B cell (primary cell): Measurements from ENCODE around the gene SWAP70. TPM values are rescaled to one million over a fixed set of nuclear protein-coding genes. Genes with fewer than 3 reads are reported as not detected.

Experiments
- ATAC-seq: fragments of 200-7000 bp; cut with Tn5 transposase; one replicate; pipeline ENCODE4 v1.10.0; 2021; ENCODE audit warnings: low read depth, mild to moderate bottlenecking, moderate number of reproducible peaks, moderate library complexity
- CTCF ChIA-PET: fragments of 350-600 bp; sonication (Branson Sonifier 250); formaldehyde crosslinking; loops from one replicate; lab custom pipeline; 2021; ENCODE audit warnings: antibody characterized with exemption, inconsistent platforms; lab: Charles Lee
- POLR2A ChIA-PET: fragments of 350-600 bp; sonication (Branson Sonifier 250); formaldehyde crosslinking; loops from one replicate; lab custom pipeline; 2021; ENCODE audit warnings: antibody characterized with exemption; lab: Charles Lee
- DNase-seq: peaks from one replicate; pipeline ENCODE4 v3.0.0; 2013
- H2AFZ ChIP-seq: 2 replicates; pipeline ENCODE4 v1.6.1; 2012; ENCODE audit warnings: mild to moderate bottlenecking, low read depth, low read length; ENCODE audit not compliant: insufficient read depth, poor library complexity, severe bottlenecking
- H3K27ac ChIP-seq, 2 donors: 1 replicate in 1 of 2; 2 replicates in 1 of 2; pipeline ENCODE4 v1.5.1; 2012 to 2013; ENCODE audit warnings: low read length in 2 of 2, mild to moderate bottlenecking in 2 of 2, moderate library complexity in 1 of 2
- H3K27me3 ChIP-seq, 4 experiments: fragments of 200-600 bp in 1 of 4; sonication (generic) in 1 of 4; replicated peaks in 1 of 4; 1 replicate in 2 of 4; 2 replicates in 2 of 4; pipeline versions ENCODE4 v1.6.1 to v1.7.0; 2013 to 2016; ENCODE audit warnings: low read length in 3 of 4, mild to moderate bottlenecking in 2 of 4, mixed read lengths in 1 of 4, moderate library complexity in 1 of 4; ENCODE audit not compliant: insufficient read depth in 4 of 4, control insufficient read depth in 3 of 4; ENCODE audit errors: control extremely low read depth in 1 of 4
- H3K36me3 ChIP-seq, 2 experiments: replicated peaks in 1 of 2; 1 replicate in 1 of 2; 2 replicates in 1 of 2; pipeline versions ENCODE4 v1.6.1 to v1.7.1; 2013; ENCODE audit warnings: low read length in 1 of 2; ENCODE audit not compliant: insufficient read depth in 2 of 2, control insufficient read depth in 1 of 2; ENCODE audit errors: control extremely low read depth in 1 of 2, extremely low read depth in 1 of 2
- H3K4me1 ChIP-seq, 2 donors: fragments of 200-600 bp in 1 of 2; sonication (generic) in 1 of 2; 1 replicate in 1 of 2; 2 replicates in 1 of 2; pipeline versions ENCODE4 v1.5.1 to v1.6.1; 2013 to 2017; ENCODE audit warnings: low read length in 2 of 2; ENCODE audit not compliant: control insufficient read depth in 2 of 2, insufficient read depth in 2 of 2
- H3K4me2 ChIP-seq: replicated peaks from 2 replicates; pipeline ENCODE3; 2012; ENCODE audit warnings: mild to moderate bottlenecking, low read depth, low read length; ENCODE audit not compliant: poor library complexity, severe bottlenecking
- H3K4me3 ChIP-seq, 5 experiments: fragments of 200-600 bp in 1 of 5; sonication (generic) in 1 of 5; 1 replicate in 3 of 5; 2 replicates in 2 of 5; pipeline versions ENCODE4 v1.5.1 to v1.7.0; 2011 to 2016; ENCODE audit warnings: low read length in 4 of 5, mild to moderate bottlenecking in 4 of 5, low read depth in 2 of 5, control low read depth in 1 of 5, moderate library complexity in 1 of 5; ENCODE audit not compliant: insufficient read depth in 1 of 5; ENCODE audit errors: control extremely low read depth in 1 of 5, extremely low read depth in 1 of 5
- H3K79me2 ChIP-seq: fragments of 200-600 bp; sonication (generic); one replicate; pipeline ENCODE4 v1.6.0; 2016; ENCODE audit warnings: low read length; ENCODE audit not compliant: control insufficient read depth, insufficient read depth
- H3K9ac ChIP-seq: fragments of 200-600 bp; sonication (generic); 2 replicates; pipeline ENCODE4 v1.6.1; 2017; ENCODE audit warnings: mild to moderate bottlenecking, low read length, moderate library complexity
- H3K9me3 ChIP-seq, 3 donors: one replicate each; pipeline versions ENCODE4 v1.6.1 to v1.7.1; 2013; ENCODE audit warnings: low read length in 2 of 3; ENCODE audit not compliant: control insufficient read depth in 2 of 3, insufficient read depth in 1 of 3; ENCODE audit errors: control extremely low read depth in 1 of 3
- H4K20me1 ChIP-seq: 2 replicates; pipeline ENCODE4 v1.6.0; 2012; ENCODE audit warnings: mild to moderate bottlenecking, low read length; ENCODE audit not compliant: insufficient read depth, control insufficient read depth, poor library complexity, severe bottlenecking
- H3K27ac Mint-ChIP-seq: one replicate; pipeline ENCODE4 v1.8.0; 2021; ENCODE audit warnings: mixed read lengths
- H3K27me3 Mint-ChIP-seq: one replicate; pipeline ENCODE4 v1.8.0; 2021; ENCODE audit warnings: mixed read lengths
- H3K4me1 Mint-ChIP-seq: one replicate; pipeline ENCODE4 v1.8.0; 2021; ENCODE audit warnings: mixed read lengths
- H3K4me3 Mint-ChIP-seq: one replicate; pipeline ENCODE4 v1.8.0; 2021; ENCODE audit warnings: mixed read lengths
- H3K9me3 Mint-ChIP-seq: one replicate; pipeline ENCODE4 v1.8.0; 2022; ENCODE audit warnings: mixed read lengths; ENCODE audit not compliant: insufficient read depth
- EZH2 ChIP-seq: IDR thresholded peaks from 2 replicates; pipeline ENCODE4 v1.6.1; 2012; ENCODE audit warnings: borderline replicate concordance, low read depth, mild to moderate bottlenecking, moderate library complexity, low read length; ENCODE audit not compliant: insufficient read depth, poor library complexity, severe bottlenecking
- WGBS: methylation state at CpG from one replicate; pipeline ENCODE4 v1.1.5; 2013; ENCODE audit warnings: missing lambda C conversion rate; ENCODE audit not compliant: insufficient coverage; 5-methylcytosine and 5-hydroxymethylcytosine counted together
- intact Hi-C: fragments of 100-400 bp; cut with micrococcal nuclease; formaldehyde crosslinking; loops from one replicate; pipeline ENCODE4 v1.10.0; 2022
- polyA plus RNA-seq: library from polyadenylated mRNA; depleted of rRNA; stranded (reverse); fragments of >200 nt; gene quantifications from 2 replicates; pipeline ENCODE4 v1.2.3, GENCODE V29; 2012
- total RNA-seq, 2 donors: library from RNA; stranded (reverse); fragments of 120-200 nt in 1 of 2; gene quantifications; 1 replicate in 1 of 2; 2 replicates in 1 of 2; pipeline versions ENCODE4 v1.2.3 to v1.2.4, GENCODE V29; 2013 to 2022
- TF ChIP-seq, protein P1 (sequence below): fragments of 200-600 bp; IDR thresholded peaks from one replicate; pipeline ENCODE4 v1.8.0; 2022; ENCODE audit warnings: antibody characterized with exemption, mild to moderate bottlenecking

Gene SWAP70
- total and polyA plus RNA-seq, 2 donors (not counting 1 experiment from before 2014, with no cell fraction given) = 69.8 to 200 TPM

DNA sequence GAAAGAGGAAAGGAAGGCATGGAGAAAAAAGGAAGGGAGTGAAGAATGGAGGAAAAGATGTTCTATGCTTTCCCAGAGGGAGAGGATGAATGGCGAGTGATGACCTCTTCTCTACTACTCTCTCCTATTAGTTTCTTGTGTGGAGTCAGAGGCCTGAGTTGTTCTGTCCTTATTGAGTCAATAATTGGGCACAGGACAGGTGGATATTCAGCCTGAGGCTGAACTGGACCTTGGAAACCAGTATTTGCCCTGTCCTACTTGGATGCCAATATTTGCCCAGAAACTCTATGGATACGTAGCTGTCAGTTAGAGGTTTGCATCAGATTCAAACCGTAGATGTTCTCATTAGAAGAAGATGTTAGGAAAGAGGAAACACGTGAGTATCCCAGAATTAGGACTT, 17.6 kb upstream of the SWAP70 start:
- H3K4me1 ChIP-seq = peaks cover 21 to 26% of the 10 kb centered on the region in 2 donors
- DNase-seq (no peak), ATAC-seq (no peak)
- no peak overlapping the region for H3K4me3 ChIP-seq
- intact Hi-C loops = no loop called here
- no peak overlapping the region for H3K4me2 ChIP-seq
- TF ChIP-seq, protein P1, sequence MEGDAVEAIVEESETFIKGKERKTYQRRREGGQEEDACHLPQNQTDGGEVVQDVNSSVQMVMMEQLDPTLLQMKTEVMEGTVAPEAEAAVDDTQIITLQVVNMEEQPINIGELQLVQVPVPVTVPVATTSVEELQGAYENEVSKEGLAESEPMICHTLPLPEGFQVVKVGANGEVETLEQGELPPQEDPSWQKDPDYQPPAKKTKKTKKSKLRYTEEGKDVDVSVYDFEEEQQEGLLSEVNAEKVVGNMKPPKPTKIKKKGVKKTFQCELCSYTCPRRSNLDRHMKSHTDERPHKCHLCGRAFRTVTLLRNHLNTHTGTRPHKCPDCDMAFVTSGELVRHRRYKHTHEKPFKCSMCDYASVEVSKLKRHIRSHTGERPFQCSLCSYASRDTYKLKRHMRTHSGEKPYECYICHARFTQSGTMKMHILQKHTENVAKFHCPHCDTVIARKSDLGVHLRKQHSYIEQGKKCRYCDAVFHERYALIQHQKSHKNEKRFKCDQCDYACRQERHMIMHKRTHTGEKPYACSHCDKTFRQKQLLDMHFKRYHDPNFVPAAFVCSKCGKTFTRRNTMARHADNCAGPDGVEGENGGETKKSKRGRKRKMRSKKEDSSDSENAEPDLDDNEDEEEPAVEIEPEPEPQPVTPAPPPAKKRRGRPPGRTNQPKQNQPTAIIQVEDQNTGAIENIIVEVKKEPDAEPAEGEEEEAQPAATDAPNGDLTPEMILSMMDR = no peak
- TF ChIP-seq EZH2 = no peak
- no peaks in the 10 kb centered on the region for H3K9me3 Mint-ChIP-seq
- H4K20me1 ChIP-seq = no peaks in the 10 kb centered on the region
- ChIA-PET POLR2A (interaction anchor here (0.6 to 1.3 kb wide), 4 partner anchors 27 to 70 kb away, joined by 3 to 5 read pairs (median 4); no protein-coding TSS in a partner anchor), CTCF (no interaction called here)
- peaks cover 10% of the 10 kb centered on the region for H3K79me2 ChIP-seq
- H2AFZ ChIP-seq = no peak overlapping the region
- H3K27me3 ChIP-seq = no peaks in the 10 kb centered on the region
- no peak overlapping the region for H3K9ac ChIP-seq
- H3K36me3 ChIP-seq = no peaks in the 10 kb centered on the region
- H3K27ac ChIP-seq = no peak overlapping the region
- H3K4me3 Mint-ChIP-seq = no peak overlapping the region
- H3K27me3 Mint-ChIP-seq = no peaks in the 10 kb centered on the region
- WGBS = 100% methylated on average over 2 of the region's 4 CpGs
- peaks cover 41% of the 10 kb centered on the region for H3K4me1 Mint-ChIP-seq
- H3K27ac Mint-ChIP-seq = peak overlapping the region; percentile 16
- H3K9me3 ChIP-seq = peaks cover 0 to 3% (median 3%) of the 10 kb centered on the region in 3 donors

DNA sequence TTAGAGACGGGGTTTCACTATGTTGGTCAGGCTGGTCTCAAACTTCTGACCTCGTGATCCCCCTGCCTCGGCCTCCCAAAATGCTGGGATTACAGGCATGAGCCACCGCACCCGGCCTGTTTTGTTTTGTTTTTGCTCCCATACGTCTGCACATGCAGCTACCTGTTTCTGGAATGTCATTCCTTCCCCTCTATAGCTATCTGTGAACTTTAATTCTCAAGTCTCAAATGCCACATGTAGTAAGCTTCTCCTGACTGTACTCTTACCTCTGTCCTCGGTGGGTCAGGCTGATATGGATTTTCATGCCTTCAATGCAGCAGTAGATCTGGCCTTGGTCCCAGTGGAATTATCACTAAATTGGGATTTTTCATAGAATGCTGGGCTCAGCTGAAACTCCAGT, 12.4 kb upstream of the SWAP70 start:
- H3K4me1 Mint-ChIP-seq = peaks cover 21% of the 10 kb centered on the region
- Histone ChIP-seq H3K27ac (no peak overlapping the region), H3K9ac (no peak overlapping the region), H3K79me2 (peaks cover 18% of the 10 kb centered on the region), H3K9me3 (peaks cover 0 to 3% (median 3%) of the 10 kb centered on the region in 3 donors), H3K27me3 (no peaks in the 10 kb centered on the region), H3K4me2 (no peak overlapping the region), H2AFZ (no peak overlapping the region), H4K20me1 (no peaks in the 10 kb centered on the region), H3K36me3 (no peaks in the 10 kb centered on the region), H3K4me3 (no peak overlapping the region), H3K4me1 (peaks cover 2 to 15% of the 10 kb centered on the region in 2 donors)
- DNase-seq (no peak), ATAC-seq (no peak)
- no peaks in the 10 kb centered on the region for H3K9me3 Mint-ChIP-seq
- H3K4me3 Mint-ChIP-seq = no peak overlapping the region
- H3K27ac Mint-ChIP-seq = no peak overlapping the region
- TF ChIP-seq, protein P1 = no peak
- TF ChIP-seq EZH2 = no peak
- WGBS = 95% methylated on average over 7 of the region's 7 CpGs
- ChIA-PET POLR2A (interaction anchor here (0.6 to 1.4 kb wide), 4 partner anchors 21 to 552 kb away, joined by 3 to 12 read pairs (median 4); no protein-coding TSS in a partner anchor), CTCF (interaction anchor here (0.8 to 1.0 kb wide), 2 partner anchors 11 to 321 kb away, joined by 3 to 4 read pairs; no protein-coding TSS in a partner anchor)
- H3K27me3 Mint-ChIP-seq = no peaks in the 10 kb centered on the region
- intact Hi-C loops = no loop called here
